ENCODE data around the gene RYR2. TPM values are rescaled to one million over a fixed set of nuclear protein-coding genes. Genes with fewer than 3 reads are reported as not detected.

The RYR2 gene
- total RNA-seq, 1 experiment from 2014 or later: 4.0 TPM

DNA sequence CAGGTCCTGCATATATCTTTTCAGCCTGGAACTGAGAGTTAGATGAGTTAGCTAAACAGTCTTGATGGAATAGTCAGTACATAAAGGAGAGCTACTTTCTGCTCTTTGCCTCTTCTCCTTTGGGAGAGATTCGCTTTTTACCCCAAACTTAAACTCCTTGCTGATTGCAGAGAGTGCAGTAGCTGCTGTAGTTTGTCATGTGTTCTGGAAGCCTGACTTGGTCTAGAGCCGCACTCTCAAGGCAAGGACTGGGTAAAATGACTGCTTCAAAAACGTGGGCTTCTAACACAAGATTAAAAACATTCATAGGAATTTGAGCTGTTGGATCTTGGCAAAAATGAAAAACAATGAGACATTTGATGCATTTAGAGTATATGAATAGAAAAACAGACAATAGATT lies 351.6 kb downstream of the RYR2 start:
- no peaks in the 10 kb centered on the region for H3K9me3 Mint-ChIP-seq (ENCODE audit: unreplicated experiment)
- ChIA-PET CTCF (interaction anchor here (0.5 to 2.2 kb wide), 13 partner anchors 8 to 1405 kb away, joined by 3 to 13 read pairs (median 3); partner anchors contain the start of gene HEATR1), POLR2A (interaction anchor here (0.7 to 1.3 kb wide), 4 partner anchors 17 to 634 kb away, joined by 3 to 4 read pairs (median 3); no protein-coding TSS in a partner anchor)
- no peaks in the 10 kb centered on the region for H3K36me3 Mint-ChIP-seq (ENCODE audit: insufficient read depth, unreplicated experiment)
- H3K4me3 Mint-ChIP-seq (ENCODE audit: unreplicated experiment): no peak overlapping the region
- BruUV-seq (replicated peaks): no TSS peak
- intact Hi-C loops (cut with micrococcal nuclease): no loop called here
- H3K27me3 Mint-ChIP-seq (ENCODE audit: insufficient read depth, unreplicated experiment): peaks cover 15% of the 10 kb centered on the region
- H3K27ac Mint-ChIP-seq (ENCODE audit: low read depth, unreplicated experiment): no peak overlapping the region
- TF ChIP-seq, protein P1, sequence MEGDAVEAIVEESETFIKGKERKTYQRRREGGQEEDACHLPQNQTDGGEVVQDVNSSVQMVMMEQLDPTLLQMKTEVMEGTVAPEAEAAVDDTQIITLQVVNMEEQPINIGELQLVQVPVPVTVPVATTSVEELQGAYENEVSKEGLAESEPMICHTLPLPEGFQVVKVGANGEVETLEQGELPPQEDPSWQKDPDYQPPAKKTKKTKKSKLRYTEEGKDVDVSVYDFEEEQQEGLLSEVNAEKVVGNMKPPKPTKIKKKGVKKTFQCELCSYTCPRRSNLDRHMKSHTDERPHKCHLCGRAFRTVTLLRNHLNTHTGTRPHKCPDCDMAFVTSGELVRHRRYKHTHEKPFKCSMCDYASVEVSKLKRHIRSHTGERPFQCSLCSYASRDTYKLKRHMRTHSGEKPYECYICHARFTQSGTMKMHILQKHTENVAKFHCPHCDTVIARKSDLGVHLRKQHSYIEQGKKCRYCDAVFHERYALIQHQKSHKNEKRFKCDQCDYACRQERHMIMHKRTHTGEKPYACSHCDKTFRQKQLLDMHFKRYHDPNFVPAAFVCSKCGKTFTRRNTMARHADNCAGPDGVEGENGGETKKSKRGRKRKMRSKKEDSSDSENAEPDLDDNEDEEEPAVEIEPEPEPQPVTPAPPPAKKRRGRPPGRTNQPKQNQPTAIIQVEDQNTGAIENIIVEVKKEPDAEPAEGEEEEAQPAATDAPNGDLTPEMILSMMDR (IDR thresholded peaks at IDR 0.05; ENCODE audit: unreplicated experiment): no peak
- peaks cover 6% of the 10 kb centered on the region for H3K4me1 Mint-ChIP-seq (ENCODE audit: insufficient read depth, unreplicated experiment)
- no peak for DNase-seq (ENCODE audit: unreplicated experiment)

DNA sequence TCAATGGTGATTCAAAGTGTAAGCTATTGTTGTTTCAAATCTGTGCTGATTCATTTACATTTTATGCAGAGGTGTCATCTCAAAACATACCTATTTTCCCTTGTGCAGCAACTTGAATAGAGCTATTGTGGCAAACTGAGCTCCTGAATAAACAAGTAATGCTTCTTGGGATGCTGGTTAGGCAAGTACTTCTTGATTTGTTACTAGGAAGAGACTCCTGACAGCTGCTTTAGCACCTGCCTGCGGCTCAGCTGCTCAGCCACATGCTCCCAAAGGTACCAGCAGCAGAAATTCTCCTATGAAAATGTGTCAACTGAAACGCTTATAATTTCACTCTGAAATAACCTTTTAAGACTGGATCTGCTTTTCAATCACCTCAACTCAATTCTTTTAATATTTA lies 352.3 kb downstream of the RYR2 start:
- Mint-ChIP-seq H3K4me1 (ENCODE audit: insufficient read depth, unreplicated experiment) (peaks cover 6% of the 10 kb centered on the region), H3K27ac (ENCODE audit: low read depth, unreplicated experiment) (no peak overlapping the region), H3K9me3 (ENCODE audit: unreplicated experiment) (peaks cover under 1% of the 10 kb centered on the region), H3K36me3 (ENCODE audit: insufficient read depth, unreplicated experiment) (no peaks in the 10 kb centered on the region), H3K4me3 (ENCODE audit: unreplicated experiment) (no peak overlapping the region), H3K27me3 (ENCODE audit: insufficient read depth, unreplicated experiment) (peaks cover 8% of the 10 kb centered on the region)
- DNase-seq (ENCODE audit: unreplicated experiment): no peak
- intact Hi-C loops (cut with micrococcal nuclease): no loop called here
- ChIA-PET POLR2A (interaction anchor here (0.6 to 1.3 kb wide), 5 partner anchors 17 to 635 kb away, joined by 3 to 4 read pairs (median 3); no protein-coding TSS in a partner anchor), CTCF (interaction anchor here (0.5 to 2.2 kb wide), 9 partner anchors 9 to 635 kb away, joined by 3 to 13 read pairs (median 4); no protein-coding TSS in a partner anchor)
- BruUV-seq (replicated peaks): no TSS peak
- TF ChIP-seq, protein P1 (IDR thresholded peaks at IDR 0.05; ENCODE audit: unreplicated experiment): no peak

DNA sequence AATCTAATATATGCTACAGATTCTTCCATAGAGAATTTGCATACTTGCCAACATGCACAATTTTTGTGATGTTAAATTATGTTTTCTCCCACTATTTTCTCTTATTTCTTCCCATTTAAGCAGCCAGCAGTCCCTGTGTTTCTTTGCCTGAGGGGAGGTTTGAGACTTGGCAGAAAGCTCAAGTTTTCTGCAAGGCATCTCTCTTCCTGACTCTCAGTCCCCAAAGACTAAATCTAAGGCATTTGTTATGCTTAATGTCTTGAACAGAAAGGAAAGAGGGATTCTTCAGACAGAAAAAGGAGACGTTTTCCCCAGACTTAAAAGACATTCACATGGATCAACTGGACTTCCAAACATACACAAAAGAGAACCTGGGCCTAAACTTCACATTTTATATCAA lies 354.4 kb downstream of the RYR2 start:
- peaks cover 8% of the 10 kb centered on the region for H3K9me3 Mint-ChIP-seq (ENCODE audit: unreplicated experiment)
- intact Hi-C loops (cut with micrococcal nuclease): no loop called here
- no peaks in the 10 kb centered on the region for H3K4me1 Mint-ChIP-seq (ENCODE audit: insufficient read depth, unreplicated experiment)
- H3K36me3 Mint-ChIP-seq (ENCODE audit: insufficient read depth, unreplicated experiment): no peaks in the 10 kb centered on the region
- POLR2A ChIA-PET: no interaction called here
- DNase-seq (ENCODE audit: unreplicated experiment): no peak
- TF ChIP-seq, protein P1 (IDR thresholded peaks at IDR 0.05; ENCODE audit: unreplicated experiment): no peak
- BruUV-seq (replicated peaks): no TSS peak
- H3K4me3 Mint-ChIP-seq (ENCODE audit: unreplicated experiment): no peak overlapping the region
- no peaks in the 10 kb centered on the region for H3K27me3 Mint-ChIP-seq (ENCODE audit: insufficient read depth, unreplicated experiment)
- no peak overlapping the region for H3K27ac Mint-ChIP-seq (ENCODE audit: low read depth, unreplicated experiment)
- CTCF ChIA-PET: interaction anchor here (0.5 kb wide), 1 partner anchor 684 kb away, joined by 3 read pairs; no protein-coding TSS in a partner anchor

DNA sequence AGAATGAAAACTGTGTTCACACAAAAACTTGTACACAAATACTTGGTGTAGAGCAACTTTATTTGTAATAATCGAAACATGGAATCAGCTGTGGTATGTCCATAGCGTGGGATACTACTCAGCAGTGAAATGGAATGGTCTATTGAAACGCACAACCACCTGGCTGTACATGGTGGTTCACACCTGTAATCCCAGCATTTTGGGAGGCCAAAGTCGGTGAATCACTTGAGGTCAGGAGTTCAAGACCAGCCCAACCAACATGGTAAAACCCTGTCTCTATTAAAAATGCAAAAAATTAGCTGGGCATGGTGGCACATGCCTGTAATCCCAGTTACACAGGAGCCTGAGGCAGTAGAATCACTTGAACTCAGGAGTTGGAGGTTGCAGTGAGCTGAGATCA lies 356.8 kb downstream of the RYR2 start:
- H3K27ac Mint-ChIP-seq (ENCODE audit: low read depth, unreplicated experiment): no peak overlapping the region
- no TSS peak for BruUV-seq (replicated peaks)
- peaks cover 15% of the 10 kb centered on the region for H3K9me3 Mint-ChIP-seq (ENCODE audit: unreplicated experiment)
- no peaks in the 10 kb centered on the region for H3K4me1 Mint-ChIP-seq (ENCODE audit: insufficient read depth, unreplicated experiment)
- CTCF ChIA-PET: interaction anchor here (0.6 to 1.3 kb wide), 3 partner anchors 11 to 44 kb away, joined by 3 read pairs; no protein-coding TSS in a partner anchor
- no peaks in the 10 kb centered on the region for H3K36me3 Mint-ChIP-seq (ENCODE audit: insufficient read depth, unreplicated experiment)
- H3K4me3 Mint-ChIP-seq (ENCODE audit: unreplicated experiment): no peak overlapping the region
- intact Hi-C loops (cut with micrococcal nuclease): no loop called here
- H3K27me3 Mint-ChIP-seq (ENCODE audit: insufficient read depth, unreplicated experiment): no peaks in the 10 kb centered on the region
- POLR2A ChIA-PET: interaction anchor here (0.6 kb wide), 1 partner anchor 29 kb away, joined by 3 read pairs; no protein-coding TSS in a partner anchor
- TF ChIP-seq, protein P1 (IDR thresholded peaks at IDR 0.05; ENCODE audit: unreplicated experiment): no peak
- no peak for DNase-seq (ENCODE audit: unreplicated experiment)

Measured in MCF 10A (cell line).